ENCODE measurements around the gene DES. TPM values are rescaled to one million over a fixed set of nuclear protein-coding genes. Genes with fewer than 3 reads are reported as not detected.

Gene DES
- total RNA-seq, 1 experiment from 2014 or later, result not detected

- H3K27me3 Mint-ChIP-seq (ENCODE audit: insufficient read depth, unreplicated experiment), result no peaks in the 10 kb centered on the region
- H3K4me3 Mint-ChIP-seq (ENCODE audit: unreplicated experiment), result no peak overlapping the region
- H3K4me1 Mint-ChIP-seq (ENCODE audit: insufficient read depth, unreplicated experiment), result no peaks in the 10 kb centered on the region
- ChIA-PET CTCF (interaction anchor here (0.8 to 1.8 kb wide), 2 partner anchors 12 to 15 kb away, joined by 3 to 5 read pairs; no protein-coding TSS in a partner anchor), POLR2A (interaction anchor here (0.6 kb wide), 1 partner anchor 176 kb away, joined by 3 read pairs; no protein-coding TSS in a partner anchor)
- H3K9me3 Mint-ChIP-seq (ENCODE audit: unreplicated experiment), result no peaks in the 10 kb centered on the region
- BruUV-seq (replicated peaks), result no TSS peak
- no peak overlapping the region for H3K27ac Mint-ChIP-seq (ENCODE audit: low read depth, unreplicated experiment)
- DNase-seq (ENCODE audit: unreplicated experiment), result no peak
- intact Hi-C loops (cut with micrococcal nuclease), result no loop called here
- no peak for TF ChIP-seq CTCF (IDR thresholded peaks at IDR 0.05; ENCODE audit: unreplicated experiment)
- H3K36me3 Mint-ChIP-seq (ENCODE audit: insufficient read depth, unreplicated experiment), result no peaks in the 10 kb centered on the region
Measured at GRCh38 chr2:219414857-219415256, 3.3 kb upstream of the DES start.

- Mint-ChIP-seq H3K4me1 (ENCODE audit: insufficient read depth, unreplicated experiment) (no peaks in the 10 kb centered on the region), H3K4me3 (ENCODE audit: unreplicated experiment) (no peak overlapping the region), H3K27ac (ENCODE audit: low read depth, unreplicated experiment) (no peak overlapping the region), H3K36me3 (ENCODE audit: insufficient read depth, unreplicated experiment) (no peaks in the 10 kb centered on the region), H3K9me3 (ENCODE audit: unreplicated experiment) (no peaks in the 10 kb centered on the region), H3K27me3 (ENCODE audit: insufficient read depth, unreplicated experiment) (no peaks in the 10 kb centered on the region)
- no TSS peak for BruUV-seq (replicated peaks)
- intact Hi-C loops (cut with micrococcal nuclease), result no loop called here
- POLR2A ChIA-PET, result interaction anchor here (0.6 kb wide), 2 partner anchors 37 to 176 kb away, joined by 3 read pairs; no protein-coding TSS in a partner anchor
- no peak for DNase-seq (ENCODE audit: unreplicated experiment)
- CTCF ChIA-PET, result interaction anchor here (0.6 to 3.3 kb wide), 5 partner anchors 11 to 317 kb away, joined by 3 to 15 read pairs (median 5); no protein-coding TSS in a partner anchor
- no peak for TF ChIP-seq CTCF (IDR thresholded peaks at IDR 0.05; ENCODE audit: unreplicated experiment)
Measured at GRCh38 chr2:219415580-219416234, 2.5 kb upstream of the DES start.

GRCh38 chr2:219416235-219416602 is 2.0 kb upstream of the DES start:
- Mint-ChIP-seq H3K27me3 (ENCODE audit: insufficient read depth, unreplicated experiment) (no peaks in the 10 kb centered on the region), H3K27ac (ENCODE audit: low read depth, unreplicated experiment) (no peak overlapping the region), H3K36me3 (ENCODE audit: insufficient read depth, unreplicated experiment) (no peaks in the 10 kb centered on the region), H3K9me3 (ENCODE audit: unreplicated experiment) (no peaks in the 10 kb centered on the region), H3K4me3 (ENCODE audit: unreplicated experiment) (no peak overlapping the region), H3K4me1 (ENCODE audit: insufficient read depth, unreplicated experiment) (no peaks in the 10 kb centered on the region)
- CTCF ChIA-PET, result interaction anchor here (0.6 to 3.3 kb wide), 6 partner anchors 12 to 317 kb away, joined by 3 to 15 read pairs (median 6); no protein-coding TSS in a partner anchor
- intact Hi-C loops (cut with micrococcal nuclease), result no loop called here
- TF ChIP-seq CTCF (IDR thresholded peaks at IDR 0.05; ENCODE audit: unreplicated experiment), result no peak
- BruUV-seq (replicated peaks), result no TSS peak
- no peak for DNase-seq (ENCODE audit: unreplicated experiment)
- POLR2A ChIA-PET, result interaction anchor here (0.6 kb wide), 1 partner anchor 37 kb away, joined by 3 read pairs; no protein-coding TSS in a partner anchor

- Mint-ChIP-seq H3K4me3 (ENCODE audit: unreplicated experiment) (no peak overlapping the region), H3K36me3 (ENCODE audit: insufficient read depth, unreplicated experiment) (no peaks in the 10 kb centered on the region), H3K4me1 (ENCODE audit: insufficient read depth, unreplicated experiment) (no peaks in the 10 kb centered on the region), H3K27me3 (ENCODE audit: insufficient read depth, unreplicated experiment) (no peaks in the 10 kb centered on the region), H3K27ac (ENCODE audit: low read depth, unreplicated experiment) (no peak overlapping the region), H3K9me3 (ENCODE audit: unreplicated experiment) (no peaks in the 10 kb centered on the region)
- POLR2A ChIA-PET, result no interaction called here
- no TSS peak for BruUV-seq (replicated peaks)
- intact Hi-C loops (cut with micrococcal nuclease), result no loop called here
- DNase-seq (ENCODE audit: unreplicated experiment), result no peak
- TF ChIP-seq CTCF (IDR thresholded peaks at IDR 0.05; ENCODE audit: unreplicated experiment), result no peak
- CTCF ChIA-PET, result interaction anchor here (0.6 to 3.3 kb wide), 5 partner anchors 13 to 113 kb away, joined by 3 to 15 read pairs (median 4); no protein-coding TSS in a partner anchor
Measured at GRCh38 chr2:219416938-219417337, 1.2 kb upstream of the DES start.
